Calu3 (cell line): ENCODE results near the gene MGMT. TPM values are rescaled to one million over a fixed set of nuclear protein-coding genes. Genes with fewer than 3 reads are reported as not detected.

ENCODE experiments used
- BruUV-seq: library from RNA; stranded (reverse); fragments of 400-500 nt; replicated peaks from 2 replicates; lab custom pipeline; 2021; lab: Mats Ljungman, UMichigan
- CTCF ChIA-PET: fragments of 300-600 bp; sonication (Branson Sonifier 250); formaldehyde crosslinking; loops from one replicate; lab custom pipeline; 2022; ENCODE audit warnings: antibody characterized with exemption; lab: Charles Lee
- DNase-seq: peaks from one replicate; pipeline ENCODE4 v3.0.0; 2022
- H3K27ac Mint-ChIP-seq: one replicate; pipeline ENCODE4 v1.8.0; 2022; ENCODE audit warnings: mixed read lengths; ENCODE audit not compliant: unreplicated experiment
- H3K27me3 Mint-ChIP-seq: one replicate; pipeline ENCODE4 v1.8.0; 2022; ENCODE audit warnings: mixed read lengths; ENCODE audit not compliant: unreplicated experiment
- H3K36me3 Mint-ChIP-seq: one replicate; pipeline ENCODE4 v1.8.0; 2022; ENCODE audit warnings: mild to moderate bottlenecking, moderate library complexity, mixed read lengths; ENCODE audit not compliant: insufficient read depth, unreplicated experiment
- H3K4me1 Mint-ChIP-seq: one replicate; pipeline ENCODE4 v1.8.0; 2022; ENCODE audit warnings: mild to moderate bottlenecking, low read depth, mixed read lengths; ENCODE audit not compliant: unreplicated experiment
- H3K4me3 Mint-ChIP-seq: one replicate; pipeline ENCODE4 v1.8.0; 2022; ENCODE audit warnings: mild to moderate bottlenecking, low read depth, moderate library complexity, mixed read lengths; ENCODE audit not compliant: unreplicated experiment
- H3K9me3 Mint-ChIP-seq: one replicate; pipeline ENCODE4 v1.8.0; 2022; ENCODE audit warnings: low read depth, mixed read lengths; ENCODE audit not compliant: unreplicated experiment
- intact Hi-C: fragments of 100-400 bp; cut with micrococcal nuclease; formaldehyde crosslinking; loops from one replicate; pipeline ENCODE4 v1.10.0; 2022; ENCODE audit not compliant: unreplicated experiment
- total RNA-seq: library from RNA; stranded (reverse); gene quantifications from 2 replicates; pipeline ENCODE4 v1.2.3, GENCODE V29; 2022
- TF ChIP-seq, protein P1 (sequence below): fragments of 200-600 bp; IDR thresholded peaks from one replicate; pipeline ENCODE4 v1.8.0; 2022; ENCODE audit warnings: antibody characterized with exemption; ENCODE audit not compliant: unreplicated experiment

MGMT gene
- total RNA-seq, 1 experiment from 2014 or later = 8.3 TPM

DNA sequence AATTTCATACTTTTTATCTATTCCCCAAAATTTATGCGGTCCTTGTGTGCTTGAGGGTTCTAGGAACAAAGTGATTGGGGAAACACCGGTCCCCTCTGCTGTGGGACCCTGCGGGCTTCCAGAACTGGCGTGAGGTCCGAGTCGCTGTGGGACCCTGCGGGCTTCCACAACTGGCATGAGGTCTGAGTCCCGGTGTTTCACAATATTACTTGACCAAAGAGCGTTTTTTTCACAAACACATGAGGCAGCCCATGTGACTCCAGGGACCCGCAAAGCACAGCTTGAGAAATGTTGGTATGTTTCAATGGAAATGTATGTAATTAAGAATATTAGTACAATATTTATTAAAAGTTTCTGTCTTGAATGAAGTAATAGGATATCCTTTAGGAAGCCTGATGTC, 212.2 kb downstream of the MGMT start:
- Mint-ChIP-seq H3K27ac (no peak overlapping the region), H3K9me3 (peaks cover 8% of the 10 kb centered on the region), H3K4me3 (no peak overlapping the region), H3K36me3 (no peaks in the 10 kb centered on the region), H3K27me3 (no peaks in the 10 kb centered on the region), H3K4me1 (no peaks in the 10 kb centered on the region)
- CTCF ChIA-PET = no interaction called here
- no peak for DNase-seq
- TF ChIP-seq, protein P1, sequence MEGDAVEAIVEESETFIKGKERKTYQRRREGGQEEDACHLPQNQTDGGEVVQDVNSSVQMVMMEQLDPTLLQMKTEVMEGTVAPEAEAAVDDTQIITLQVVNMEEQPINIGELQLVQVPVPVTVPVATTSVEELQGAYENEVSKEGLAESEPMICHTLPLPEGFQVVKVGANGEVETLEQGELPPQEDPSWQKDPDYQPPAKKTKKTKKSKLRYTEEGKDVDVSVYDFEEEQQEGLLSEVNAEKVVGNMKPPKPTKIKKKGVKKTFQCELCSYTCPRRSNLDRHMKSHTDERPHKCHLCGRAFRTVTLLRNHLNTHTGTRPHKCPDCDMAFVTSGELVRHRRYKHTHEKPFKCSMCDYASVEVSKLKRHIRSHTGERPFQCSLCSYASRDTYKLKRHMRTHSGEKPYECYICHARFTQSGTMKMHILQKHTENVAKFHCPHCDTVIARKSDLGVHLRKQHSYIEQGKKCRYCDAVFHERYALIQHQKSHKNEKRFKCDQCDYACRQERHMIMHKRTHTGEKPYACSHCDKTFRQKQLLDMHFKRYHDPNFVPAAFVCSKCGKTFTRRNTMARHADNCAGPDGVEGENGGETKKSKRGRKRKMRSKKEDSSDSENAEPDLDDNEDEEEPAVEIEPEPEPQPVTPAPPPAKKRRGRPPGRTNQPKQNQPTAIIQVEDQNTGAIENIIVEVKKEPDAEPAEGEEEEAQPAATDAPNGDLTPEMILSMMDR = no peak
- intact Hi-C loops = no loop called here
- BruUV-seq = no TSS peak

GRCh38 chr10:129680661-129681344, 213.8 kb downstream of the MGMT start:
- CTCF ChIA-PET = no interaction called here
- Mint-ChIP-seq H3K36me3 (no peaks in the 10 kb centered on the region), H3K27ac (no peak overlapping the region), H3K27me3 (no peaks in the 10 kb centered on the region), H3K9me3 (no peaks in the 10 kb centered on the region), H3K4me3 (no peak overlapping the region), H3K4me1 (no peaks in the 10 kb centered on the region)
- no TSS peak for BruUV-seq
- no peak for DNase-seq
- TF ChIP-seq, protein P1 = no peak
- intact Hi-C loops = no loop called here

DNA sequence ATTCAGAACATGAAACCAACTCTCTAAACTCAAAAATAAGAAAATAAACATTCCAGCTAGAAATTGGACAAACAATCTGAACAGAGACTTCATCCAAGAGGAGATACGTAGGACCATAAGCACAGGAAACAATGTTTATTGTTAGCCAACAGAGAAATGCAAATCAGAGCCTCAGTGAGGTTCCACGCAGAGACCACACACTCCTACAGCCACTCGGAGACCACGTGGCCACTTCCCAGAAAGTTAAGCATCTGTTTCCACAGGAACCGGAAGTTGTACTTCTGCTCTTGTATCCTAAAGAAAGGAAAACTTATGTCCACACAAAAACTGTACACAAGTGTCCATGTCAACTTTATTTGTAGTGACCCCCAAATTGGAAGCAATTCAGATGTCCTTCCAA, 214.8 kb downstream of the MGMT start:
- BruUV-seq = no TSS peak
- no peak for DNase-seq
- Mint-ChIP-seq H3K4me3 (no peak overlapping the region), H3K27ac (no peak overlapping the region), H3K4me1 (no peaks in the 10 kb centered on the region), H3K27me3 (no peaks in the 10 kb centered on the region), H3K9me3 (no peaks in the 10 kb centered on the region), H3K36me3 (no peaks in the 10 kb centered on the region)
- intact Hi-C loops = no loop called here
- CTCF ChIA-PET = no interaction called here
- TF ChIP-seq, protein P1 = no peak

GRCh38 chr10:129683519-129683918, 216.5 kb downstream of the MGMT start:
- Mint-ChIP-seq H3K27ac (no peak overlapping the region), H3K4me3 (no peak overlapping the region), H3K36me3 (no peaks in the 10 kb centered on the region), H3K9me3 (no peaks in the 10 kb centered on the region), H3K4me1 (no peaks in the 10 kb centered on the region), H3K27me3 (no peaks in the 10 kb centered on the region)
- TF ChIP-seq, protein P1 = no peak
- no peak for DNase-seq
- no TSS peak for BruUV-seq
- intact Hi-C loops = no loop called here
- CTCF ChIA-PET = no interaction called here
